Esophagus squamous epithelium (tissue), 5 donors: ENCODE results near the gene AP5Z1. TPM values are rescaled to one million over a fixed set of nuclear protein-coding genes. Genes with fewer than 3 reads are reported as not detected.

ENCODE experiments used
- DNase-seq: peaks from one replicate; lab custom pipeline; 2025; lab: John Stamatoyannopoulos, UW
- H3K27ac ChIP-seq, 4 donors: fragments of 200-600 bp; sonication (generic); one replicate each; pipeline ENCODE4 v1.5.1; 2016 to 2019; ENCODE audit warnings: mild to moderate bottlenecking in 1 of 4
- H3K27me3 ChIP-seq, 4 donors: fragments of 200-600 bp; sonication (generic); 1 replicate in 3 of 4; 2 replicates in 1 of 4; pipeline versions ENCODE4 v1.5.1 to v1.6.0; 2017 to 2021; ENCODE audit warnings: antibody characterized with exemption in 1 of 4
- H3K36me3 ChIP-seq, 3 donors: fragments of 200-600 bp; sonication (generic); one replicate each; pipeline ENCODE4 v1.5.1; 2016 to 2019
- H3K4me1 ChIP-seq, 3 donors: fragments of 200-600 bp; sonication (generic); one replicate each; pipeline ENCODE4 v1.5.1; 2017 to 2019
- H3K4me3 ChIP-seq, 4 donors: fragments of 200-600 bp; sonication (generic); 1 replicate in 3 of 4; 2 replicates in 1 of 4; pipeline ENCODE4 v1.5.1; 2016 to 2019; ENCODE audit warnings: mild to moderate bottlenecking in 2 of 4, moderate library complexity in 1 of 4
- H3K9me3 ChIP-seq, 3 donors: fragments of 200-600 bp; sonication (generic); one replicate each; pipeline ENCODE4 v1.5.1; 2016 to 2019
- CTCF ChIP-seq, 6 experiments: fragments of 450-650 bp in 4 of 6; fragments of 200-600 bp in 2 of 6; sonication (generic) in 2 of 6; IDR thresholded peaks; one replicate each; pipeline ENCODE4 v1.5.1; 2016 to 2019; ENCODE audit warnings: antibody characterized with exemption in 6 of 6, mild to moderate bottlenecking in 4 of 6, moderate library complexity in 4 of 6
- POLR2A ChIP-seq, 4 donors: fragments of 450-650 bp; IDR thresholded peaks; one replicate each; pipeline ENCODE4 v1.6.1; 2017; ENCODE audit warnings: antibody characterized with exemption in 4 of 4, mild to moderate bottlenecking in 4 of 4, moderate library complexity in 3 of 4
- WGBS, 2 donors: methylation state at CpG; one replicate each; pipeline ENCODE4 v1.1.5; 2018; 5-methylcytosine and 5-hydroxymethylcytosine counted together
- intact Hi-C: fragments of 100-400 bp; cut with DNase I; formaldehyde crosslinking; loops from one replicate; pipeline ENCODE4 v1.15.0; 2022
- total RNA-seq, 4 donors: library from RNA; depleted of rRNA; stranded (reverse); fragments of >200 nt; gene quantifications; one replicate each; pipeline ENCODE4 v1.1.0, GENCODE V29; 2016
- donor health status: DM: yes; HTN: yes; CAD: no.

AP5Z1 gene
- total RNA-seq, 4 donors from 2014 or later, result 11.2 to 32.8 (median 23.8) TPM

GRCh38 chr7:4823441-4824119, 48.2 kb downstream of the AP5Z1 start:
- no peaks in the 10 kb centered on the region for H3K36me3 ChIP-seq
- no peak overlapping the region for H3K4me3 ChIP-seq
- 67 to 82% methylated on average over 3 to 10 of the region's 14 CpGs for WGBS, 2 donors
- TF ChIP-seq POLR2A (IDR thresholded peaks at IDR 0.05), result no peak
- no peak for TF ChIP-seq CTCF (IDR thresholded peaks at IDR 0.05)
- intact Hi-C loops, result no loop called here
- no peaks in the 10 kb centered on the region for H3K9me3 ChIP-seq
- peaks cover 0 to 7% (median 0%) of the 10 kb centered on the region in 3 donors for H3K4me1 ChIP-seq
- no peak for DNase-seq
- H3K27me3 ChIP-seq, result peaks cover 0 to 11% (median 0%) of the 10 kb centered on the region in 4 donors
- H3K27ac ChIP-seq, result no peak overlapping the region

GRCh38 chr7:4824120-4824775, 48.8 kb downstream of the AP5Z1 start:
- no peak overlapping the region for H3K4me3 ChIP-seq
- 73 to 85% methylated on average over 7 to 8 of the region's 20 CpGs for WGBS, 2 donors
- peaks cover 0 to 7% (median 0%) of the 10 kb centered on the region in 3 donors for H3K4me1 ChIP-seq
- intact Hi-C loops, result no loop called here
- no peaks in the 10 kb centered on the region for H3K9me3 ChIP-seq
- peaks cover 0 to 6% (median 0%) of the 10 kb centered on the region in 4 donors for H3K27me3 ChIP-seq
- TF ChIP-seq CTCF (IDR thresholded peaks at IDR 0.05) (no peak), POLR2A (IDR thresholded peaks at IDR 0.05) (no peak)
- H3K36me3 ChIP-seq, result no peaks in the 10 kb centered on the region
- DNase-seq, result no peak
- no peak overlapping the region for H3K27ac ChIP-seq

- Histone ChIP-seq H3K27ac (no peak overlapping the region), H3K9me3 (no peaks in the 10 kb centered on the region), H3K4me3 (no peak overlapping the region), H3K36me3 (no peaks in the 10 kb centered on the region), H3K27me3 (no peaks in the 10 kb centered on the region), H3K4me1 (peaks cover 0 to 7% (median 0%) of the 10 kb centered on the region in 3 donors)
- DNase-seq, result no peak
- no peak for TF ChIP-seq POLR2A (IDR thresholded peaks at IDR 0.05)
- intact Hi-C loops, result no loop called here
- 75 to 88% methylated on average over 11 to 15 of the region's 15 CpGs for WGBS, 2 donors
Observed at GRCh38 chr7:4825081-4825480, 49.7 kb downstream of the AP5Z1 start.

GRCh38 chr7:4828720-4829383, 53.4 kb downstream of the AP5Z1 start:
- no peak for DNase-seq
- Histone ChIP-seq H3K27me3 (no peaks in the 10 kb centered on the region), H3K4me1 (no peaks in the 10 kb centered on the region), H3K9me3 (no peaks in the 10 kb centered on the region), H3K27ac (no peak overlapping the region), H3K36me3 (no peaks in the 10 kb centered on the region), H3K4me3 (no peak overlapping the region)
- intact Hi-C loops, result no loop called here
- TF ChIP-seq POLR2A (IDR thresholded peaks at IDR 0.05), result no peak
- no peak for TF ChIP-seq CTCF (IDR thresholded peaks at IDR 0.05)
- 57 to 77% methylated on average over 8 to 9 of the region's 17 CpGs for WGBS, 2 donors

GRCh38 chr7:4830176-4830575, 54.8 kb downstream of the AP5Z1 start:
- H3K27ac ChIP-seq, result no peak overlapping the region
- TF ChIP-seq CTCF (IDR thresholded peaks at IDR 0.05), result peak in 5 of 6 experiments; percentile 44 to 59 (median 52)
- TF ChIP-seq POLR2A (IDR thresholded peaks at IDR 0.05), result no peak
- no peaks in the 10 kb centered on the region for H3K4me1 ChIP-seq
- peaks cover 0 to 7% (median 0%) of the 10 kb centered on the region in 3 donors for H3K36me3 ChIP-seq
- H3K9me3 ChIP-seq, result no peaks in the 10 kb centered on the region
- WGBS, 2 donors, result 59 to 62% methylated on average over 11 to 12 of the region's 14 CpGs
- no peak overlapping the region for H3K4me3 ChIP-seq
- no peak for DNase-seq
- no peaks in the 10 kb centered on the region for H3K27me3 ChIP-seq
- intact Hi-C loops, result no loop called here
